ENCODE measurements around the gene LDLRAD3.

LDLRAD3 gene

GRCh38 chr11:36243641-36244040 lies 299.8 kb downstream of the LDLRAD3 start:
- no peak for TF ChIP-seq CTCF (IDR thresholded peaks at IDR 0.05; ENCODE audit: low read depth, low read length)
- no peak for TF ChIP-seq EZH2phosphoT487 (IDR thresholded peaks at IDR 0.05; ENCODE audit: low read depth)

GRCh38 chr11:36247493-36247892 lies 303.6 kb downstream of the LDLRAD3 start:
- Histone ChIP-seq H3K4me1 (ENCODE audit: low read length) (no peaks in the 10 kb centered on the region), H3K9ac (ENCODE audit: low read length) (no peak overlapping the region), H2AFZ (ENCODE audit: low read depth, low read length) (no peak overlapping the region), H3K36me3 (replicated peaks; ENCODE audit: low read depth, low read length) (no peaks in the 10 kb centered on the region), H3K4me2 (ENCODE audit: low read length) (no peak overlapping the region), H3K9me3 (ENCODE audit: insufficient read depth, low read length) (no peaks in the 10 kb centered on the region), H3K27ac (ENCODE audit: low read length) (no peak overlapping the region), H4K20me1 (ENCODE audit: insufficient read depth, low read length) (no peaks in the 10 kb centered on the region), H3K27me3 (ENCODE audit: low read depth, low read length) (peaks cover 58% of the 10 kb centered on the region), H3K79me2 (ENCODE audit: low read length) (no peaks in the 10 kb centered on the region), H3K4me3 (ENCODE audit: low read length) (no peak overlapping the region)
- TF ChIP-seq EZH2phosphoT487 (IDR thresholded peaks at IDR 0.05; ENCODE audit: low read depth) (no peak), CTCF (IDR thresholded peaks at IDR 0.05; ENCODE audit: low read depth, low read length) (no peak)

More at GRCh38 chr11:36243641-36244040, 299.8 kb downstream of the LDLRAD3 start:
- H3K79me2 ChIP-seq (ENCODE audit: low read length), result no peaks in the 10 kb centered on the region
- H3K36me3 ChIP-seq (replicated peaks; ENCODE audit: low read depth, low read length), result no peaks in the 10 kb centered on the region
- H3K4me3 ChIP-seq (ENCODE audit: low read length), result no peak overlapping the region
- H3K4me2 ChIP-seq (ENCODE audit: low read length), result no peak overlapping the region
- H4K20me1 ChIP-seq (ENCODE audit: insufficient read depth, low read length), result no peaks in the 10 kb centered on the region
- H3K27ac ChIP-seq (ENCODE audit: low read length), result no peak overlapping the region
- H3K9me3 ChIP-seq (ENCODE audit: insufficient read depth, low read length), result no peaks in the 10 kb centered on the region
- H3K4me1 ChIP-seq (ENCODE audit: low read length), result no peaks in the 10 kb centered on the region
- no peak overlapping the region for H3K9ac ChIP-seq (ENCODE audit: low read length)
- H3K27me3 ChIP-seq (ENCODE audit: low read depth, low read length), result peaks cover 39% of the 10 kb centered on the region
- H2AFZ ChIP-seq (ENCODE audit: low read depth, low read length), result no peak overlapping the region

- Histone ChIP-seq H3K4me2 (ENCODE audit: low read length) (no peak overlapping the region), H3K4me3 (ENCODE audit: low read length) (no peak overlapping the region), H3K36me3 (replicated peaks; ENCODE audit: low read depth, low read length) (no peaks in the 10 kb centered on the region), H3K27me3 (ENCODE audit: low read depth, low read length) (peaks cover 53% of the 10 kb centered on the region), H3K4me1 (ENCODE audit: low read length) (no peaks in the 10 kb centered on the region), H2AFZ (ENCODE audit: low read depth, low read length) (no peak overlapping the region), H3K27ac (ENCODE audit: low read length) (no peak overlapping the region), H3K9ac (ENCODE audit: low read length) (no peak overlapping the region), H3K79me2 (ENCODE audit: low read length) (no peaks in the 10 kb centered on the region), H3K9me3 (ENCODE audit: insufficient read depth, low read length) (no peaks in the 10 kb centered on the region), H4K20me1 (ENCODE audit: insufficient read depth, low read length) (no peaks in the 10 kb centered on the region)
- TF ChIP-seq EZH2phosphoT487 (IDR thresholded peaks at IDR 0.05; ENCODE audit: low read depth) (no peak), CTCF (IDR thresholded peaks at IDR 0.05; ENCODE audit: low read depth, low read length) (no peak)
These were observed 304.6 kb downstream of the LDLRAD3 start for GRCh38 chr11:36248436-36248835.

GRCh38 chr11:36249246-36249645 lies 305.4 kb downstream of the LDLRAD3 start:
- no peaks in the 10 kb centered on the region for H3K36me3 ChIP-seq (replicated peaks; ENCODE audit: low read depth, low read length)
- no peaks in the 10 kb centered on the region for H3K79me2 ChIP-seq (ENCODE audit: low read length)
- no peak overlapping the region for H3K27ac ChIP-seq (ENCODE audit: low read length)
- no peaks in the 10 kb centered on the region for H3K9me3 ChIP-seq (ENCODE audit: insufficient read depth, low read length)
- no peak for TF ChIP-seq EZH2phosphoT487 (IDR thresholded peaks at IDR 0.05; ENCODE audit: low read depth)
- TF ChIP-seq CTCF (IDR thresholded peaks at IDR 0.05; ENCODE audit: low read depth, low read length), result no peak
- no peak overlapping the region for H3K4me2 ChIP-seq (ENCODE audit: low read length)
- no peak overlapping the region for H3K4me3 ChIP-seq (ENCODE audit: low read length)
- no peaks in the 10 kb centered on the region for H4K20me1 ChIP-seq (ENCODE audit: insufficient read depth, low read length)
- H3K4me1 ChIP-seq (ENCODE audit: low read length), result no peaks in the 10 kb centered on the region
- H3K9ac ChIP-seq (ENCODE audit: low read length), result no peak overlapping the region
- H3K27me3 ChIP-seq (ENCODE audit: low read depth, low read length), result peaks cover 53% of the 10 kb centered on the region
- no peak overlapping the region for H2AFZ ChIP-seq (ENCODE audit: low read depth, low read length)
